Measurements from ENCODE around the gene HCN3.

- no peak for TF ChIP-seq ZNF565 (CRISPR knock-in tag; conservative IDR thresholded peaks at IDR 0.05; ENCODE audit: low read depth)
- no peak for TF ChIP-seq ZFP30 (CRISPR knock-in tag; IDR thresholded peaks at IDR 0.05)
These were observed 7.8 kb downstream of the HCN3 start for GRCh38 chr1:155285063-155285462.

Data from SK-N-SH treated with all-trans-retinoic acid at 6 μM for 48 hours (cell line).